Gastroesophageal sphincter (tissue), 4 donors: ENCODE measurements around the gene C11orf65. TPM values are rescaled to one million over a fixed set of nuclear protein-coding genes. Genes with fewer than 3 reads are reported as not detected.
"Not testable (repeated sequence)": the region's sequence is repeated elsewhere in the genome, so short reads cannot be mapped to it uniquely, and the experiment has no call there.

Source experiments
- ATAC-seq: fragments of 150-250 bp; one replicate; pipeline ENCODE4 v1.9.1; 2016; ENCODE audit warnings: mild to moderate bottlenecking, moderate library complexity
- H3K27ac ChIP-seq, 4 donors: fragments of 200-600 bp; sonication (generic) in 3 of 4; 1 replicate in 3 of 4; 2 replicates in 1 of 4; pipeline ENCODE4 v1.5.1; 2016 to 2019
- H3K27me3 ChIP-seq: fragments of 200-600 bp; sonication (generic); one replicate; pipeline ENCODE4 v1.5.1; 2019
- H3K36me3 ChIP-seq, 2 donors: fragments of 200-600 bp; sonication (generic); one replicate each; pipeline ENCODE4 v1.5.1; 2019; ENCODE audit warnings: control low read depth in 1 of 2
- H3K4me1 ChIP-seq, 3 donors: fragments of 200-600 bp; sonication (generic); 1 replicate in 2 of 3; 2 replicates in 1 of 3; pipeline ENCODE4 v1.5.1; 2016 to 2019; ENCODE audit warnings: control low read depth in 2 of 3
- H3K4me3 ChIP-seq, 2 donors: fragments of 200-600 bp; sonication (generic); one replicate each; pipeline ENCODE4 v1.5.1; 2019; ENCODE audit warnings: mild to moderate bottlenecking in 1 of 2, moderate library complexity in 1 of 2
- H3K9me3 ChIP-seq, 3 donors: fragments of 200-600 bp; sonication (generic); one replicate each; pipeline ENCODE4 v1.5.1; 2017 to 2019; ENCODE audit warnings: control low read depth in 2 of 3
- EP300 ChIP-seq: sonication (generic); formaldehyde crosslinking; IDR thresholded peaks from one replicate; pipeline ENCODE4 v1.6.1; 2017; ENCODE audit warnings: antibody characterized with exemption, mild to moderate bottlenecking
- POLR2A ChIP-seq, 2 donors: fragments of 450-650 bp; IDR thresholded peaks; one replicate each; pipeline ENCODE4 v1.6.1; 2017; ENCODE audit warnings: antibody characterized with exemption in 2 of 2, mild to moderate bottlenecking in 2 of 2, moderate library complexity in 1 of 2
- POLR2AphosphoS5 ChIP-seq: sonication (generic); formaldehyde crosslinking; IDR thresholded peaks from one replicate; pipeline ENCODE4 v1.6.1; 2017; ENCODE audit warnings: antibody characterized with exemption
- WGBS, 2 donors: methylation state at CpG; one replicate each; pipeline ENCODE4 v1.1.5; 2018; ENCODE audit warnings: low coverage in 1 of 2; 5-methylcytosine and 5-hydroxymethylcytosine counted together
- total RNA-seq, 4 donors: library from RNA; depleted of rRNA; stranded (reverse); fragments of >200 nt; gene quantifications; one replicate each; pipeline ENCODE4 v1.1.0, GENCODE V29; 2016
- TF ChIP-seq, protein P1 (sequence below), 4 experiments: fragments of 200-600 bp in 2 of 4; fragments of 450-650 bp in 2 of 4; sonication (generic) in 1 of 4; IDR thresholded peaks; one replicate each; pipeline ENCODE4 v1.5.1; 2017 to 2019; ENCODE audit warnings: antibody characterized with exemption in 4 of 4, mild to moderate bottlenecking in 2 of 4, moderate library complexity in 2 of 4

C11orf65 gene
- total RNA-seq, 4 donors from 2014 or later, result 0.67 TPM; not detected in 3

DNA sequence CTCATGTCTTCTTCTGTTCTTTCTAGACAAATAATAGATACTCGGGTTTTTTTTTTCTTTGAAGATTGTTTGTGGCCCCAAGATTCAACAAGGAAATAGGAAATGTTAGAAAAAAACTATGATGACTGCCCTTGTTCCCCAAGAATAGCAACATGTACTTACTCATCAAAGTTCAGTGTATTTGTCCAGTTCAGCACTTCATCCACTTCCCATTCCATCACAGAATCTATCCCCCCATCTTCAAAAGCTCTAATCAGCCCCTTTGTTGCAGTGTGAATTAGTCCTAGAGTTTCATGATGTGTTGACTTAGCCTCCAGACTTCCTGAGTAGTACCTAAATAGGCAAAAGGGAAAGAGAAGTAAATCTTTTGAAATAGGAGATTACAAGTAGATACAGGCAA is 74.3 kb downstream of the C11orf65 start:
- no peak overlapping the region for H3K4me3 ChIP-seq
- TF ChIP-seq, protein P1, sequence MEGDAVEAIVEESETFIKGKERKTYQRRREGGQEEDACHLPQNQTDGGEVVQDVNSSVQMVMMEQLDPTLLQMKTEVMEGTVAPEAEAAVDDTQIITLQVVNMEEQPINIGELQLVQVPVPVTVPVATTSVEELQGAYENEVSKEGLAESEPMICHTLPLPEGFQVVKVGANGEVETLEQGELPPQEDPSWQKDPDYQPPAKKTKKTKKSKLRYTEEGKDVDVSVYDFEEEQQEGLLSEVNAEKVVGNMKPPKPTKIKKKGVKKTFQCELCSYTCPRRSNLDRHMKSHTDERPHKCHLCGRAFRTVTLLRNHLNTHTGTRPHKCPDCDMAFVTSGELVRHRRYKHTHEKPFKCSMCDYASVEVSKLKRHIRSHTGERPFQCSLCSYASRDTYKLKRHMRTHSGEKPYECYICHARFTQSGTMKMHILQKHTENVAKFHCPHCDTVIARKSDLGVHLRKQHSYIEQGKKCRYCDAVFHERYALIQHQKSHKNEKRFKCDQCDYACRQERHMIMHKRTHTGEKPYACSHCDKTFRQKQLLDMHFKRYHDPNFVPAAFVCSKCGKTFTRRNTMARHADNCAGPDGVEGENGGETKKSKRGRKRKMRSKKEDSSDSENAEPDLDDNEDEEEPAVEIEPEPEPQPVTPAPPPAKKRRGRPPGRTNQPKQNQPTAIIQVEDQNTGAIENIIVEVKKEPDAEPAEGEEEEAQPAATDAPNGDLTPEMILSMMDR (IDR thresholded peaks at IDR 0.05), result no peak
- no peak for TF ChIP-seq EP300
- no peak for TF ChIP-seq POLR2A (IDR thresholded peaks at IDR 0.05)
- no peak for TF ChIP-seq POLR2AphosphoS5
- H3K27me3 ChIP-seq, result no peaks in the 10 kb centered on the region
- no peaks in the 10 kb centered on the region for H3K4me1 ChIP-seq
- H3K9me3 ChIP-seq, result no peaks in the 10 kb centered on the region
- no peaks in the 10 kb centered on the region for H3K36me3 ChIP-seq
- 48 to 60% methylated on average over 1 of the region's 1 CpG for WGBS, 2 donors
- no peak for ATAC-seq
- H3K27ac ChIP-seq, result no peak overlapping the region

DNA sequence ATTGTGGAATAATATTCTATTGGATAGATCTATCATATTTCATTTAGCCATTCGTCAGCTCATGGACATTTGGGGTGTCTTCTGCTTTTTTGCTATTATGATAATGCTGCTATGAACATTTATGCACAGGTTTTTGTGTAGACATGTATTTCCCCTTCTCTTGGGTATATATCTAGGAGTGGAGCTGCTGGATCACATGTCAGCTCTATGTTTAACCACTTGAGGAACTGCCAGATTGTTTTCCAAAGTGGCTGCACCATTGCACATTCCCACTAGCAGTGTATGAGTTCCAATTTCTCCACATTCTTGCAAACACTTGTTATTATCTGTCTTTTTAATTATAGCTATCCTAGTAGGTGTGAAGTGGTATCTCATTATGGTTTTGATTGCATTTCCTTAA is 75.0 kb downstream of the C11orf65 start:
- 86 to 89% methylated on average over 1 of the region's 1 CpG for WGBS, 2 donors
- no peak overlapping the region for H3K4me3 ChIP-seq
- H3K4me1 ChIP-seq, result no peaks in the 10 kb centered on the region
- H3K36me3 ChIP-seq, result no peaks in the 10 kb centered on the region
- no peaks in the 10 kb centered on the region for H3K9me3 ChIP-seq
- no peaks in the 10 kb centered on the region for H3K27me3 ChIP-seq
- ATAC-seq, result no peak
- no peak overlapping the region for H3K27ac ChIP-seq
- no peak for TF ChIP-seq POLR2A (IDR thresholded peaks at IDR 0.05)

DNA sequence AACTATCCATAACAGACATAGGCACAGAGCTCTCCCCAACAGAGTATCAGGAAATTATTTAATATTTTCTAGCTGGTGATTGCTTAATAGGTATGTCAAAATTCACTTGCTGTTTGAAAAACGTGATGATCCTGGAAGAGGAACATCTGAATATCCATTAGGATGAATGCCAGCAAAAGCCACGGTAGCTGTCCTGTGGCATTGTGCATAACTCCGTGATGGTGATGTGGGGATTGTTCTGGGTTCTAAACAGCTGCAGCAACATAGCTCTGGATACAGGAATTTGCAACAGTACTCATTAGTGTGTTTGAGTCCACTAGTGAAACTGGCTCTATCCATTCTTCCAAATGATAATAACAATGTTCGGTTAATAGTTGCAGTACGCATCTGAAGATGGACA is 78.8 kb downstream of the C11orf65 start:
- no peaks in the 10 kb centered on the region for H3K4me1 ChIP-seq
- no peak for TF ChIP-seq POLR2AphosphoS5
- TF ChIP-seq, protein P1 (IDR thresholded peaks at IDR 0.05), result no peak
- no peak for TF ChIP-seq POLR2A (IDR thresholded peaks at IDR 0.05)
- no peak for TF ChIP-seq EP300
- no peaks in the 10 kb centered on the region for H3K9me3 ChIP-seq
- H3K27ac ChIP-seq, result no peak overlapping the region
- H3K27me3 ChIP-seq, result no peaks in the 10 kb centered on the region
- WGBS, 2 donors, result 76 to 81% methylated on average over 4 to 5 of the region's 5 CpGs
- no peak for ATAC-seq
- no peaks in the 10 kb centered on the region for H3K36me3 ChIP-seq
- no peak overlapping the region for H3K4me3 ChIP-seq

DNA sequence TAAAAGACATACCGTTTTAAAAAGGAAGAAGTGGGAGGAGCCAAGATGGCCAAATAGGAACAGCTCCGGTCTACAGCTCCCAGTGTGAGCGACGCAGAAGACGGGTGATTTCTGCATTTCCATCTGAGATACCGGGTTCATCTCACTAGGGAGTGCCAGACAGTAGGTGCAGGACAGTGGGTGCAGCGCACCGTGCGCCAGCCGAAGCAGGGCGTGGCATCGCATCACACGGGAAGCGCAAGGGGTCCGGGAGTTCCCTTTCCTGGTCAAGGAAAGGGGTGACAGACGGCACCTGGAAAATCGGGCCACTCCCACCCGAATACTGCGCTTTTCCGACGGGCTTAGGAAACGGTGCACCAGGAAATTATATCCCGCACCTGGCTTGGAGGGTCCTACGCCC is 93.8 kb downstream of the C11orf65 start:
- not testable (repeated sequence) for H3K27ac ChIP-seq, H3K4me1 ChIP-seq, ATAC-seq, H3K4me3 ChIP-seq, H3K27me3 ChIP-seq, H3K9me3 ChIP-seq
- H3K36me3 ChIP-seq, result peaks cover 0 to 12% of the 10 kb centered on the region in 2 donors
- 95 to 98% methylated on average over 10 to 16 of the region's 24 CpGs for WGBS, 2 donors

DNA sequence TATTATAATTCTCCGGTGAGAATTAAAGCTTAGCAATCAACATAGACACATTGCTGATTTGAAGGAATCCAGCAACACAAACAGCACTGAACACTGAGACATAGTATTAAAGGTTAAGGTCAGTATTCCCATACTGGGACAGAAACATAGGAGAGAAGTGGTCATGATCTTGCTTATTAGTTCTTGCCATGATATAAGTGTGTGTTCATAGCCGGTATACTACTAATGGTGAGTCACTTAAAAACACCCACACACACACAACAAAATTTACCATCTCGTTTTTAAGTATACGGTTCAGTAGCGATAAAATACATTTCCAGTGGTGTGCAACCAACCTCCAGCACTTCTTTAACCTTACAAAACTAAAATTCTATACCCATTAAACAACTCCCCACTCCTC is 96.3 kb downstream of the C11orf65 start:
- Histone ChIP-seq H3K27me3 (no peaks in the 10 kb centered on the region), H3K4me1 (no peaks in the 10 kb centered on the region), H3K9me3 (peaks cover 0 to 9% (median 0%) of the 10 kb centered on the region in 3 donors), H3K4me3 (no peak overlapping the region), H3K27ac (no peak overlapping the region), H3K36me3 (peaks cover 0 to 26% of the 10 kb centered on the region in 2 donors)
- TF ChIP-seq, protein P1 (IDR thresholded peaks at IDR 0.05), result no peak
- TF ChIP-seq EP300, result no peak
- WGBS, 2 donors, result 76 to 79% methylated on average over 5 of the region's 5 CpGs
- no peak for ATAC-seq

DNA sequence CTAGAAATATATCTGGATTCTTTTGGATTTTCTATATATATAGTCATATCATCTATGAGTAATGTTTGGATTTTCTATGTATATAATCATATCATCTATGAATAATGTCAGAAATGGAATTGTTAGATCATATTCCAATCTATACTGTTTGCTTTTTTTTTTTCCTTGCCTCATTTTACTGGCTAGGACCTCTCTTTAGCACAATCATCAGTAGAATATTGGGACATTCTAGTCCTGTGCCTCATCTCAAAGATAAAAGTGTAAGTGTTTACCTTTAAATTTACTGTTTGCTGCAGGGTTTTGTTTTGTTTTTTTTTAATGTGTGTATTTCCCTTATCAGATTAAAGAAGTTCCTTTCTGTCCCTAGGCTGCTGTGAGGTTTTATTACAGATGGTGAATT is 97.0 kb downstream of the C11orf65 start:
- H3K27me3 ChIP-seq, result no peaks in the 10 kb centered on the region
- no peak for ATAC-seq
- no peak for TF ChIP-seq EP300

DNA sequence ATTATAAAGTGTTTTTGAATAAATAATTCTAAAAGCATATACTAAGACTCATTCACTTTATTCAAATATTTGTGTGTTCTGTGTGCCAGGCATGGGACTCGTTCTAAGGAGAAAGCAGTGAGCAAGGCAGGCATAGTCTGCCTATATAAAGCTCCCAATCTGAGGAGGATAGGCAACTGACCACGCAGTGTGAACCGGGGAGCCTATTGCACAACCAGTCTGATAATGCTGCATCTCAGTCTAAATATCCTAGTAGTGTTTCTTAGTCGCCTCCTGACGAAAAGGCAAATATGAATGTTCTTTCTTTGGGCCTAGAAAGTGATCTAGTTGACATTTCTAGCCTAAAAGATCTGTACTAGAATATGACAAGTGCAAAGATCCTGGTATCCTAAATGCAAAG is 98.3 kb downstream of the C11orf65 start:
- H3K36me3 ChIP-seq, result peaks cover 0 to 44% of the 10 kb centered on the region in 2 donors
- no peak overlapping the region for H3K27ac ChIP-seq
- peaks cover 0 to 8% (median 0%) of the 10 kb centered on the region in 3 donors for H3K9me3 ChIP-seq
- no peak for TF ChIP-seq POLR2A (IDR thresholded peaks at IDR 0.05)
- no peak for ATAC-seq
- no peaks in the 10 kb centered on the region for H3K4me1 ChIP-seq
- no peaks in the 10 kb centered on the region for H3K27me3 ChIP-seq
- no peak overlapping the region for H3K4me3 ChIP-seq
- WGBS, 2 donors, result 74 to 79% methylated on average over 5 of the region's 5 CpGs

More for the DNA sequence above, 97.0 kb downstream of the C11orf65 start:
- no peak overlapping the region for H3K4me3 ChIP-seq
- no peaks in the 10 kb centered on the region for H3K4me1 ChIP-seq
- no peak overlapping the region for H3K27ac ChIP-seq
- peaks cover 0 to 9% (median 0%) of the 10 kb centered on the region in 3 donors for H3K9me3 ChIP-seq
- peaks cover 0 to 33% of the 10 kb centered on the region in 2 donors for H3K36me3 ChIP-seq
